Measurements from ENCODE around the gene PNMA8C.

Gene PNMA8C

DNA sequence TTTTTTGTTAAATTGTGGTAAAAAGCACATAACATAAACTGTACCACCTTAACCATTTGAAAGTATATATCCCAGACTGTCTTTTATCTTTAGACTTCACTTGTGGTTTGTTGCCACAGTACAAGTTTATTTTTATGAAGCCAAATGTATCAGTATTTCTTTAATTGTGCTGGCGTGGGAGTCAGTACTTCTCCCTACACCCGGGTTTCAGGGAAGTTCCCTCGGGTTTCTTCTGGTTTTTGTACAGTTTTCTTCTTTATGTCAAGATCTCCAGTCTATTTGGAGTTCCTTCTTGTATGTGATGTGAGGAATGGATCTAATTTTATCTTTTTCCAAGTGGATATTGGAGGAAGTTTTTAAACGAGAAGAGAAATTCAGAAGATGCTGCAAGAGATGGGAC lies 35.9 kb downstream of the PNMA8C start:
- TF ChIP-seq ZNF548 (tag by site-specific recombination; IDR thresholded peaks at IDR 0.05) (no peak), KLF8 (tag by site-specific recombination; IDR thresholded peaks at IDR 0.05) (no peak), SP2 (tag by site-specific recombination; IDR thresholded peaks at IDR 0.05) (no peak), ZNF701 (tag by site-specific recombination; IDR thresholded peaks at IDR 0.05) (no peak), ZFP3 (tag by site-specific recombination; IDR thresholded peaks at IDR 0.05; ENCODE audit: low read depth) (no peak), ZNF157 (tag by site-specific recombination; IDR thresholded peaks at IDR 0.05) (no peak), MEIS1 (CRISPR knock-in tag; IDR thresholded peaks at IDR 0.05; ENCODE audit: borderline replicate concordance) (no peak), ZNF2 (tag by site-specific recombination; IDR thresholded peaks at IDR 0.05) (no peak), ZBTB48 (tag by site-specific recombination; IDR thresholded peaks at IDR 0.05) (no peak), GLIS1 (tag by site-specific recombination; IDR thresholded peaks at IDR 0.05) (no peak), ZNF76 (tag by site-specific recombination; IDR thresholded peaks at IDR 0.05; ENCODE audit: borderline replicate concordance, low read depth) (no peak)
- TF ChIP-seq, protein P1, sequence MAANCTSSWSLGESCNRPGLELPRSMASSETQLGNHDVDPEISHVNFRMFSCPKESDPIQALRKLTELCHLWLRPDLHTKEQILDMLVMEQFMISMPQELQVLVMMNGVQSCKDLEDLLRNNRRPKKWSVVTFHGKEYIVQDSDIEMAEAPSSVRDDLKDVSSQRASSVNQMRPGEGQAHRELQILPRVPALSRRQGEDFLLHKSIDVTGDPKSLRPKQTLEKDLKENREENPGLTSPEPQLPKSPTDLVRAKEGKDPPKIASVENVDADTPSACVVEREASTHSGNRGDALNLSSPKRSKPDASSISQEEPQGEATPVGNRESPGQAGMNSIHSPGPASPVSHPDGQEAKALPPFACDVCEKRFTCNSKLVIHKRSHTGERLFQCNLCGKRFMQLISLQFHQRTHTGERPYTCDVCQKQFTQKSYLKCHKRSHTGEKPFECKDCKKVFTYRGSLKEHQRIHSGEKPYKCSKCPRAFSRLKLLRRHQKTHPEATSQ (tag by site-specific recombination; IDR thresholded peaks at IDR 0.05): no peak
- TF ChIP-seq, protein P2, sequence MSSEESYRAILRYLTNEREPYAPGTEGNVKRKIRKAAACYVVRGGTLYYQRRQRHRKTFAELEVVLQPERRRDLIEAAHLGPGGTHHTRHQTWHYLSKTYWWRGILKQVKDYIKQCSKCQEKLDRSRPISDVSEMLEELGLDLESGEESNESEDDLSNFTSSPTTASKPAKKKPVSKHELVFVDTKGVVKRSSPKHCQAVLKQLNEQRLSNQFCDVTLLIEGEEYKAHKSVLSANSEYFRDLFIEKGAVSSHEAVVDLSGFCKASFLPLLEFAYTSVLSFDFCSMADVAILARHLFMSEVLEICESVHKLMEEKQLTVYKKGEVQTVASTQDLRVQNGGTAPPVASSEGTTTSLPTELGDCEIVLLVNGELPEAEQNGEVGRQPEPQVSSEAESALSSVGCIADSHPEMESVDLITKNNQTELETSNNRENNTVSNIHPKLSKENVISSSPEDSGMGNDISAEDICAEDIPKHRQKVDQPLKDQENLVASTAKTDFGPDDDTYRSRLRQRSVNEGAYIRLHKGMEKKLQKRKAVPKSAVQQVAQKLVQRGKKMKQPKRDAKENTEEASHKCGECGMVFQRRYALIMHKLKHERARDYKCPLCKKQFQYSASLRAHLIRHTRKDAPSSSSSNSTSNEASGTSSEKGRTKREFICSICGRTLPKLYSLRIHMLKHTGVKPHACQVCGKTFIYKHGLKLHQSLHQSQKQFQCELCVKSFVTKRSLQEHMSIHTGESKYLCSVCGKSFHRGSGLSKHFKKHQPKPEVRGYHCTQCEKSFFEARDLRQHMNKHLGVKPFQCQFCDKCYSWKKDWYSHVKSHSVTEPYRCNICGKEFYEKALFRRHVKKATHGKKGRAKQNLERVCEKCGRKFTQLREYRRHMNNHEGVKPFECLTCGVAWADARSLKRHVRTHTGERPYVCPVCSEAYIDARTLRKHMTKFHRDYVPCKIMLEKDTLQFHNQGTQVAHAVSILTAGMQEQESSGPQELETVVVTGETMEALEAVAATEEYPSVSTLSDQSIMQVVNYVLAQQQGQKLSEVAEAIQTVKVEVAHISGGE (tag by site-specific recombination; conservative IDR thresholded peaks at IDR 0.05; ENCODE audit: low read depth): no peak
- POLR2A ChIA-PET: no interaction called here
- Histone ChIP-seq H3K4me1 (ENCODE audit: control insufficient read depth, insufficient read depth, low read length) (no peaks in the 10 kb centered on the region), H3K27ac (ENCODE audit: extremely low read depth, low read depth, low read length) (no peak overlapping the region), H3K36me3 (ENCODE audit: control insufficient read depth in 2 of 2, insufficient read depth in 1 of 2, low read length in 2 of 2) (peaks cover 24 to 44% of the 10 kb centered on the region in 2 experiments), H3K9me3 (ENCODE audit: control insufficient read depth, insufficient read depth, low read depth, low read length) (no peaks in the 10 kb centered on the region), H3K4me3 (ENCODE audit: low read depth, low read length) (no peak overlapping the region)
- CTCF ChIA-PET: interaction anchor here (6.0 kb wide), 1 partner anchor 110 kb away, joined by 75 read pairs; no protein-coding TSS in a partner anchor

DNA sequence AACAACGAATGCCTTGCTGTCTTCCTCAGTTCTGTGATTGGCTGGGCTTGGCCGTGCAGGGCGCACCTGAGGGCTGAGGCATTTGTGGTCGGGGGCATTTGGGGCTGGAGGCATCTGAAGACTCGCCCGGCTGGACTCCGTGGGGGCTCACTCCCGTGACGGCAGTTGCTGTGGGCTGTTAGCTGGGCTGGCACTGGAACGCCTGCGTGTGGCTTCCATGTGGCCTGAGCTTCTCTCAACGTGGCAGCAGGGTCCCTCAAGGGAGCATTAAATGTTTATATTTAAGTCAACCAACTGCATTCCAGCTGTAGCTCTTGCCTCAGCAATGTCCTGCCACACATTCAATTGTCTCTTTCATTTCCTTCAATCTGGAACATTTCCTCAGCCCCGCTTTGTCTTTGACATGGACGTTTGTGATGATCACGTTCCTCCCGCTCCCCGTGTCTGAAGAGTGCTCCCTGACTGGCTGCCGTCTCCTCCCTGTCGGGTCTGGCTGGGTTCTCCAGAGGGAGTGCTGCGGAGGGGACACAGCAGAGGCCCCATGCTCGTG lies 36.4 kb downstream of the PNMA8C start:
- Histone ChIP-seq H3K4me3 (ENCODE audit: low read depth, low read length) (no peak overlapping the region), H3K36me3 (ENCODE audit: control insufficient read depth in 2 of 2, insufficient read depth in 1 of 2, low read length in 2 of 2) (peaks cover 24 to 49% of the 10 kb centered on the region in 2 experiments), H3K4me1 (ENCODE audit: control insufficient read depth, insufficient read depth, low read length) (no peaks in the 10 kb centered on the region), H3K9me3 (ENCODE audit: control insufficient read depth, insufficient read depth, low read depth, low read length) (no peaks in the 10 kb centered on the region), H3K27ac (ENCODE audit: extremely low read depth, low read depth, low read length) (no peak overlapping the region)
- ChIA-PET CTCF (interaction anchor here (0.5 to 6.0 kb wide), 6 partner anchors 10 to 1350 kb away, joined by 3 to 75 read pairs (median 4); no protein-coding TSS in a partner anchor), POLR2A (interaction anchor here (1.3 kb wide), 1 partner anchor 104 kb away, joined by 3 read pairs; the partner anchor contains the start of gene PNMA8B)
- TF ChIP-seq ZNF600 (tag by site-specific recombination; IDR thresholded peaks at IDR 0.05) (0 out of 2 replicates have a peak, but pooled peaks have one; percentile 32), ZNF701 (tag by site-specific recombination; IDR thresholded peaks at IDR 0.05) (no peak), ZBTB8A (tag by site-specific recombination; IDR thresholded peaks at IDR 0.05) (no peak)

Measured in HEK293 (cell line).